Right lobe of liver (tissue), 6 donors: ENCODE measurements around the gene DPYSL3. TPM values are rescaled to one million over a fixed set of nuclear protein-coding genes. Genes with fewer than 3 reads are reported as not detected.

Experiments used
- ATAC-seq, 4 donors: fragments of 200-7000 bp; cut with Tn5 transposase; one replicate each; pipeline ENCODE4 v1.9.1; 2020; ENCODE audit warnings: mild to moderate bottlenecking in 4 of 4, moderate library complexity in 4 of 4
- DNase-seq, 3 donors: peaks; one replicate each; pipeline ENCODE4 v3.0.0-alpha.2; 2020
- H3K27ac ChIP-seq, 3 donors: fragments of 200-600 bp; one replicate each; pipeline ENCODE4 v1.8.0; 2022
- H3K27me3 ChIP-seq, 2 donors: fragments of 200-600 bp; one replicate each; pipeline ENCODE4 v1.8.0; 2022
- H3K36me3 ChIP-seq, 4 donors: fragments of 200-600 bp; sonication (generic) in 1 of 4; one replicate each; pipeline versions ENCODE4 v1.5.1 to v1.8.0; 2017 to 2022; ENCODE audit warnings: control low read depth in 1 of 4
- H3K4me1 ChIP-seq, 4 donors: fragments of 200-600 bp; sonication (generic) in 1 of 4; one replicate each; pipeline versions ENCODE4 v1.5.1 to v1.8.0; 2017 to 2022; ENCODE audit warnings: control low read depth in 1 of 4
- H3K4me3 ChIP-seq, 3 donors: fragments of 200-600 bp; one replicate each; pipeline ENCODE4 v1.8.0; 2022
- H3K9me3 ChIP-seq, 4 donors: fragments of 200-600 bp; sonication (generic) in 1 of 4; one replicate each; pipeline versions ENCODE4 v1.5.1 to v1.8.0; 2017 to 2022; ENCODE audit warnings: control low read depth in 1 of 4
- CTCF ChIP-seq, 4 donors: fragments of 200-600 bp in 3 of 4; fragments of 450-650 bp in 1 of 4; IDR thresholded peaks; one replicate each; pipeline versions ENCODE4 v1.5.1 to v1.8.0; 2016 to 2022; ENCODE audit warnings: antibody characterized with exemption in 4 of 4, mild to moderate bottlenecking in 2 of 4
- POLR2A ChIP-seq: fragments of 450-650 bp; IDR thresholded peaks from one replicate; pipeline ENCODE4 v1.6.1; 2017; ENCODE audit warnings: antibody characterized with exemption, mild to moderate bottlenecking
- WGBS: methylation state at CpG from one replicate; pipeline ENCODE4 v1.1.6; 2018; ENCODE audit warnings: low coverage, low lambda C conversion rate; ENCODE audit not compliant: insufficient coverage; ENCODE audit errors: missing lambda C conversion rate; 5-methylcytosine and 5-hydroxymethylcytosine counted together
- intact Hi-C, 2 donors: fragments of 100-400 bp; cut with DNase I; formaldehyde crosslinking; loops; one replicate each; pipeline versions ENCODE4 v1.11.2 to v1.14.1; 2022
- total RNA-seq, 6 experiments: library from RNA; depleted of rRNA in 2 of 6; stranded (reverse); fragments of >200 nt in 2 of 6; fragmentation: NEBNext Ultra II Directional in 3 of 6; extraction: Animal tissue kit (Norgen Biotek cat#: 25700) in 3 of 6; gene quantifications; one replicate each; pipeline versions ENCODE4 v1.1.0 to v1.2.4, GENCODE V29; 2016 to 2023
- donor health status: DM: no; HTN: yes; CAD: no.
- donor health status: DM: no; HTN: no; CAD: no.
- donor health status: DM: no; HTN: no; CAD: no.
- donor health status: DM: no; HTN: yes; CAD: no.
- donor health status: DM: no; HTN: yes; CAD: no.

Gene DPYSL3
- total RNA-seq, 6 experiments from 2014 or later = 1.4 to 3.8 (median 2.3) TPM

GRCh38 chr5:147397616-147398015, 112.3 kb downstream of the DPYSL3 start:
- Histone ChIP-seq H3K27ac (no peak overlapping the region), H3K4me3 (no peak overlapping the region), H3K27me3 (no peaks in the 10 kb centered on the region), H3K9me3 (no peaks in the 10 kb centered on the region), H3K36me3 (no peaks in the 10 kb centered on the region), H3K4me1 (no peaks in the 10 kb centered on the region)
- WGBS = 81% methylated on average over 11 of the region's 11 CpGs
- DNase-seq (no peak), ATAC-seq (no peak)
- no peak for TF ChIP-seq POLR2A
- peak in 1 of 4 donors; percentile 14 for TF ChIP-seq CTCF (IDR thresholded peaks at IDR 0.05)
- intact Hi-C loops = no loop called here

- intact Hi-C loops = no loop called here
- DNase-seq (no peak), ATAC-seq (peak in 3 of 4 donors; percentile 30 to 47 (median 41))
- no peaks in the 10 kb centered on the region for H3K9me3 ChIP-seq
- no peak overlapping the region for H3K27ac ChIP-seq
- TF ChIP-seq CTCF (IDR thresholded peaks at IDR 0.05) (no peak), POLR2A (no peak)
- 0% methylated on average over 1 of the region's 8 CpGs for WGBS
- H3K4me1 ChIP-seq = no peaks in the 10 kb centered on the region
- H3K4me3 ChIP-seq = no peak overlapping the region
- H3K27me3 ChIP-seq = no peaks in the 10 kb centered on the region
- H3K36me3 ChIP-seq = no peaks in the 10 kb centered on the region
These were observed 113.6 kb downstream of the DPYSL3 start for GRCh38 chr5:147396070-147396823.

- Histone ChIP-seq H3K4me3 (no peak overlapping the region), H3K9me3 (no peaks in the 10 kb centered on the region), H3K27ac (no peak overlapping the region), H3K36me3 (no peaks in the 10 kb centered on the region), H3K27me3 (no peaks in the 10 kb centered on the region), H3K4me1 (no peaks in the 10 kb centered on the region)
- WGBS = 63% methylated on average over 15 of the region's 15 CpGs
- ATAC-seq = no peak
- no peak for DNase-seq
- no peak for TF ChIP-seq POLR2A
- TF ChIP-seq CTCF (IDR thresholded peaks at IDR 0.05) = no peak
- intact Hi-C loops = no loop called here
These were observed 115.8 kb downstream of the DPYSL3 start for GRCh38 chr5:147393874-147394672.

GRCh38 chr5:147391781-147392180, 118.1 kb downstream of the DPYSL3 start:
- Histone ChIP-seq H3K9me3 (no peaks in the 10 kb centered on the region), H3K27ac (no peak overlapping the region), H3K27me3 (no peaks in the 10 kb centered on the region), H3K4me3 (no peak overlapping the region), H3K36me3 (no peaks in the 10 kb centered on the region), H3K4me1 (no peaks in the 10 kb centered on the region)
- 13% methylated on average over 3 of the region's 5 CpGs for WGBS
- intact Hi-C loops = no loop called here
- TF ChIP-seq POLR2A (no peak), CTCF (IDR thresholded peaks at IDR 0.05) (peak; percentile 29 to 37 (median 34))
- DNase-seq (no peak), ATAC-seq (peak; percentile 34 to 78 (median 60))
